NB4 (cell line): Measurements from ENCODE around the gene PNPLA5.

ENCODE experiments used
- DNase-seq: peaks from one replicate; pipeline ENCODE4 v3.0.0; 2010; ENCODE audit warnings: low read depth
- H3K4me3 ChIP-seq: one replicate; pipeline ENCODE4 v1.5.1; 2011; ENCODE audit warnings: mild to moderate bottlenecking, low read depth, low read length, moderate library complexity
- CTCF ChIP-seq: IDR thresholded peaks from one replicate; pipeline ENCODE4 v1.5.1; 2012; ENCODE audit warnings: low read depth, low read length
- MYC ChIP-seq: IDR thresholded peaks from 2 replicates; pipeline ENCODE4 v1.6.1; 2011; ENCODE audit warnings: low read depth, low read length
- POLR2A ChIP-seq: IDR thresholded peaks from 2 replicates; pipeline ENCODE4 v1.6.1; 2011; ENCODE audit warnings: mild to moderate bottlenecking; ENCODE audit not compliant: insufficient read length; ENCODE audit errors: extremely low read depth
- TF ChIP-seq, protein P1 (sequence below): IDR thresholded peaks from 2 replicates; pipeline ENCODE4 v1.6.1; 2011; ENCODE audit warnings: low read depth, low read length

The PNPLA5 gene

GRCh38 chr22:43833286-43834240, 58.2 kb downstream of the PNPLA5 start:
- no peak for DNase-seq
- no peak overlapping the region for H3K4me3 ChIP-seq
- TF ChIP-seq, protein P1, sequence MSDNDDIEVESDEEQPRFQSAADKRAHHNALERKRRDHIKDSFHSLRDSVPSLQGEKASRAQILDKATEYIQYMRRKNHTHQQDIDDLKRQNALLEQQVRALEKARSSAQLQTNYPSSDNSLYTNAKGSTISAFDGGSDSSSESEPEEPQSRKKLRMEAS, result no peak
- no peak for TF ChIP-seq CTCF
- TF ChIP-seq POLR2A, result no peak
- no peak for TF ChIP-seq MYC

DNA sequence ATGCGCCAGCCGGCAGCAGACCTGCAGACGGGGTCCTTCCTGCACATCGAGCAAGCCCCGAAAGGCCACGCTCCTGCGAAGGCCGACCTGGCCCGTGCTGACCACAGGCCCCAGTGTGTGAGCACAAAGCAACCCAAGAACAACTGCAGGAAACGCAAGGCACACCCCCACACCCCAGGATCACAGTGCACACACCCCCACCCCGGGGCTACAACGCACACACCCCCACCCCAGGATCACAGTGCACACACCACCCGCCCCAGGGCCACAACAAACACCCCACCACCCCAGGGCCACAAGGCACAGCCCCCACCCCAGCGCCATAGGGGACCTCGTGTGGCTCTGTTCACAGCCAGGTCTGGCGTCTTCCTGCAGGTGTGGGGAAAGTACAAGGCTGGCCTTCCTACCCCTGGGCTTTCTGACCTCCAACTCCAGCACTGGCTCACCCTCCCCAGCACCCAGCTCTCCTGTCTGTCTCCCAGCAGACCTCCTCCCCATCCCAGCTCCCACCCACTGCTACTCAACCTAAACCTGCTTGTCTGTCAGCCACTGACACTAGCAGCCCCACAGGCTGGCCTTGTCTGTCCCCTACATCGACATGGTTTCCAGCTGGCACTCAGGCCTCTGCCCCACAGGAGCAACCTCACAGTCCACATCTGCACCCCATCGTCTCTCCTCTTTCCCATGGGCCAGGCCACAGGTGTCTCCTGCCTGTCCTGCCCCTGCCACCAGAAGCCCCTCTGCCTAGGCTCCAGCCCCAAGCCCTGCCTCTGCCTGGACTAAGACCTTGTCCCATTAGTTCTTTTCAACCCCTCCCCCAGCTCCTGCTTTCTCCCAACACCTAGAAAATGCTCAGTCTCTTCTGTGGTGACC, 59.2 kb downstream of the PNPLA5 start:
- H3K4me3 ChIP-seq, result no peak overlapping the region
- TF ChIP-seq CTCF, result no peak
- TF ChIP-seq POLR2A, result no peak
- TF ChIP-seq, protein P1, result no peak
- no peak for TF ChIP-seq MYC
- DNase-seq, result no peak

- DNase-seq, result no peak
These were observed 60.0 kb downstream of the PNPLA5 start for GRCh38 chr22:43831561-43832392.

DNA sequence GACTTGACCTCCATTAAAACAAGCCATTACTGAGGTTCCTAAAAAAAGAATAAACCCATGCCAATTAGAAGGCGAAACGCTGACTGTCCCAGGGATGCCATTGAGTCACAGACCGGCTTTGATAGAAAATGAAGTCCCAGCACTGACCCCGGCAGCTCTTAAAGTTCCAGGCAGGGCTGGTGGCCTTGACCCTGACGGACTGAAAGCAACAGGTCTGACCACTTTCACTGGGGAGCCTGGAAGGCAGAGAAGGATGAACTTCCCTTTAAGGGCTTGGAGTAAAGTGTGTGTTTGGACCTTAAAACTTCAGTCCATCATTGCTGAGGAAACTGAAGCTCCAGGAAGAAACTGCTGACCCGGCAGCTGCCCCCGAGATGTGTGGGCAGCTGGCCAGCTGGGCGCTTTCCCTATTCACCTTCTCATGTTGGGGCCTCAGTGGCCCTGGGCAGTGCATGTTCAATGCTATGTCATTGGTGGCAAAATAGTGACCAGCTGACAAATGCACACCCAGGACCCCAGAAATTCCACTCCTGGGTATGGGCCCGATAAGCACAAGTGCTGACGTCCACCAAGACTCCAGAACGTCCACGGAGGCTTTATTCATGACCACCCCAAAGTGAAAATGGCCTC, 60.8 kb downstream of the PNPLA5 start:
- H3K4me3 ChIP-seq, result no peak overlapping the region
- TF ChIP-seq, protein P1, result no peak
- no peak for TF ChIP-seq MYC
- no peak for TF ChIP-seq CTCF
- TF ChIP-seq POLR2A, result no peak
- no peak for DNase-seq

More at GRCh38 chr22:43831561-43832392, 60.0 kb downstream of the PNPLA5 start:
- no peak overlapping the region for H3K4me3 ChIP-seq
- TF ChIP-seq, protein P1, result no peak
- TF ChIP-seq POLR2A (no peak), CTCF (no peak), MYC (no peak)
